AG08396 (cell line): ENCODE measurements around the gene ATP2B2.

Experiments
- DNase-seq: peaks from one replicate; pipeline ENCODE4 v3.0.0; 2012; ENCODE audit warnings: low spot score, mixed read lengths

Gene ATP2B2

DNA sequence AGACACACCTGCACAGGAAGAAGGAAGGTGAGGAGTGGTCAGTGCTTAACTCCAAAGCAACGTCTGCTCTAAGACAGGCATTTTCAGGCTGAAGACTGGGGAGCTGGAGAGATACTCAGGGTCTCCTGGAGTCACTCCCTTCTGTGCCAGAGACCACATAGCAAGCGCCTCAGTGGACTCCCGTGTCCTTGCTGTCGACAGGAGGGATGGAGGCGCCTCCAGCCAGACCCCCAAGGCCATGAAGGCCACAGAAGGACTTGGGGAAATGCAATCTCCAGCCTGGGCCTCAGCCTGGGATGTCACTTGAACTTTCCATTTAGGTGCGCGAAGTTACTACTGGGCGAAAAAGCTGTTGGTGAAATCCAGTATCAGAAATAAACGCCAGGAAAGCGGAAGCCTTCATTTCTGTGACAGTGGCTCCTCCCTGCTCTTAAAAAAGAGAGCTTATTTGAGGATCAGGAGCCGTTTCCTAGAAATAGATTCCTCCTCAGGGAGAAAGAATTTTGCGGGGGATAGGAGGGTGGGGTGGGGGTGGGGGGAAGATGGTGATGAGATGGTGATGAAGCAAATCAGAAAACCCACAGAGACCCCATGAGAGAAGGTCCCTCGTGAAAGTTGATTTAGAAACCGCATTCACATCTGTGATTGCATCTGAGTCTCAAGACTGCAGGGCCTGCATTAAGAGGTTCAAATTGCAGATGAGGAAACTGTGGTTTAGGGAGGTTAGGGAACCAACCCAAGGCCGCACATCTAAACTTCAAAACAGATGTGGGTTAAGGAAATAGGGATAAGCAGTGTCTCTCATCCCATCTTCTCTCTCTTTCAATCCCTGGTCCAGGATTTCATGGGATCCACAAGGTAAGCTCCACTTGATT, 78.8 kb downstream of the ATP2B2 start:
- DNase-seq, result no peak

DNA sequence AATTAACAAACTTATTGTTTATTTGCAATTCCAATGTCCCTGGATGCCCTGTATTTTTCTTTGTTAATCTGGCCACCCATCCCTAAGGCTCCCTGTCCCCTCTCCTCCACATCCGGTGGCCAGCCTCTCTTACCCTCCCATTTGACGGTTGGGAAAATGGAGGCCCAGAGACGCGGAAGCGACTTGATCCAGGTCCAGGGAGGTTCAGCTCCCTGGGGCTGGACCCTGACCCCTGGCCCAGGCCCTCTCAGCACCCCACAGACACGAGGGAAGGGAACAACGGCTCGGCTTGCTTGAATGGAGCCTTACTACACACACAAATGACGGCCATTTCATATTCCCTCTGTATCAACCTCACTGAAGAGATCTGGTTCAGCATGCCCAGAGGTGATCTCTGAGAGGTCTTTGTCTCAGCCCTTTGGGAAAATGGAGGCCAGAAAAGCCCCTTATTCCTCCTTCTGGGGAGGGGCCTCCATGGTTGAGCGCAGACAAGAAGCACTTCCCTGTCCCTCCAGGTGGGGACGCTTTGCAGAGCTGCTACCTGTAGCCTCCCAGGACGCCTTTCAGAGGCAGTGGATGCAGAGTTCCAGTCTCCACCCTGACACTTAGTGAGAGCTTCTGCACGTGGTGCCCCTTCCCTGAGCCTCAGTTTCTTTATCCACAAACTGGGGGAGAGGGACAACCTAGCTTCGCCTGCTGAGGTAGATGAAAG, 82.1 kb downstream of the ATP2B2 start:
- no peak for DNase-seq

DNA sequence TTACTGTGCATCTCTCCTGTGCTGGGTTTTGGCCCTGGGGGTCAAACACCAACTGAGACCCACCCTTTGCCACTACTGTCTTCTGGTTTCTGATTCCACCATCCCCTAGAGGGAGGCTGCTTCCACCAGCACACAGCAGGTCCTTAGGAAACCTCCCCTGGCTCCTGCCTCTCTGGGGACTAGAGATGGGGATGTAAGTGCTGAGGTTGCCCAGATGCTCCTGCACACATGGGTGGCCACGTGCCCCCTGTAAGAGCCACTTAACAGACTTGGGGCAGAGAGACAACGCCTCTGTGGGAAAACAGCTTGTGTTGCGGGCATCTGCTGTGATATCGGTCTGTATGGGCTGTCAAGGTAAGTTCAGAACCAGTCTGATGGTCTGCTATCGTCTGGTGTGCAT, 83.4 kb downstream of the ATP2B2 start:
- DNase-seq, result no peak

DNA sequence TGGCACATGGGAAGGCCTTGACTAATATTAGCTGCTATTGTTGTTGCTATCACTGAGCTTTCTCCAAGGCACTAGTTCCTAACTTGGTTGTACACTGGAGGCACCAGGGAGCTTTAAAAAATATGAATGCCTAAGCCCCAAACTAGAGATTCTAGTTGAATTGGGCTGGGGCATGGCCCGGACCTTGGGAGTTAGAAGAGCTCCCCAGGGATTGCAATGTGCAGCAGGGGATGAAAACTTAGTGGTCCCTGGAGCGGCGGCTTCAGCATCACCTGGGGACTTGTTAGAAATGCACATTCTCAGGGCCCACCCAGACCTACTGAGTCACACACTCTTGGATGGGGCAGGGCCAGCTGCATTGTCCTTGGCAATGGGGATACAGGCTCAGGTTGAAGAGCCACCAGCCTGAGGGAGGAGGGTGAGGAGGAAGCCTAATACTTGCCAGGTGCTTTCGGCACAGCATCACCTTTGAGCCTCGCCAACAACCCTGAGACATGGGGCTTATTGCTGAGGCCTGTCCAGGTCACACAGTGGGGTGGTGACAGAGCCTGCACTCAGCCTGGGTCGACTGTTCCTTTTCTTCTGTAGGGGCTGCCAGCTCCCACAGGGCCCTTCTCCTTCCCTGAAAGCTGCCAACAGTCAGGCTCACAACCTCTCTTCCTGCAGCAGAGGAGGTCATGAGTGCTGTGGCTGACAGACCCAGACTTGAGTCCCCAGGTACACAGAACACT, 84.5 kb downstream of the ATP2B2 start:
- DNase-seq, result no peak

DNA sequence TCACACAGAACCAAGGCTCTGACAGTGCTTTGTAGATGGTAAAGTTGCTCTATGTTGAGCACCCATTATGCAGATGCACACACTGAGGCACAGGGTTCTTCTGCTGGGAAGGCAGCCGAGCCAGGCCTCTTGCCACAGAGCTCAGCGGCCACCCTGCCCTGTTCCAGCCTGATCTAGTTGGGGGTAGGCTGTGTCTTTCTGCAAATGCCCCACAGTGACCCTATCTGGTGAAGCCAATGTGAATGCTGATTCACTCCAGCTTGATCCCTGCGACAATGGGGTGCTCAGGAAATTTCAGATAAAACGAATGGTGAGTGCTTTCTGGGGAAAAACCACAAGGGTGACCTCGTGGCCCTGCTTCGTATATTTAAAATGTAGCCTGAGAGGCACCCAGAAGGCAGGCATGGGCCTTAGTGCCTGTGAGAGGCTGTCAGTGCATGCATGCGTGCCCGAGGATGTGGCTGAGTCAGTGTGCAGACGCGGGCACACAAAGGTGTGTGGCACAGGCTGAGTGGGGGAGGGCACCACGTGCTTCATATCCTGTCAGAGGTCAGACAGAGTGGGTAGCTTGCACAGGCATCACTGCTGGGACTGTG, 85.7 kb downstream of the ATP2B2 start:
- no peak for DNase-seq

DNA sequence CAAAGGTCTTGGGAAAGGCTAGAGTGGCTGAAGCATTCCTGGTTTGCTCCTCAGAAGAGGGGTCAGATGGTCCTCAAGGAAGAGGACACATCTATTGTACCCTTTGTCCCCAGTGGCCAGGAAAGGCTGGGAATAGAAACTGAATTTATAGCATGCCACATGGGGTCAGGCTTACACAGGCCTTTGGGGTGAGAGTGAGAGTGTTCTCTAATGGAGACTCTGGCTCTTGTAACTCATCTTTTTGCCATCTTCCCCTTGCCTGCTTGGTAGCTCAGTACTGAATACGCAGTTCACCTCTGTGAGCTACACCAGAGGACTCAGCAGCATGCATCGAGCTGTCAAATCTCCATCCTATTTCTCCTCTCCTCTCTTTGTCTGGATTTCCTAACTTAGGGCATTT, 87.5 kb downstream of the ATP2B2 start:
- peak; percentile 29 for DNase-seq

DNA sequence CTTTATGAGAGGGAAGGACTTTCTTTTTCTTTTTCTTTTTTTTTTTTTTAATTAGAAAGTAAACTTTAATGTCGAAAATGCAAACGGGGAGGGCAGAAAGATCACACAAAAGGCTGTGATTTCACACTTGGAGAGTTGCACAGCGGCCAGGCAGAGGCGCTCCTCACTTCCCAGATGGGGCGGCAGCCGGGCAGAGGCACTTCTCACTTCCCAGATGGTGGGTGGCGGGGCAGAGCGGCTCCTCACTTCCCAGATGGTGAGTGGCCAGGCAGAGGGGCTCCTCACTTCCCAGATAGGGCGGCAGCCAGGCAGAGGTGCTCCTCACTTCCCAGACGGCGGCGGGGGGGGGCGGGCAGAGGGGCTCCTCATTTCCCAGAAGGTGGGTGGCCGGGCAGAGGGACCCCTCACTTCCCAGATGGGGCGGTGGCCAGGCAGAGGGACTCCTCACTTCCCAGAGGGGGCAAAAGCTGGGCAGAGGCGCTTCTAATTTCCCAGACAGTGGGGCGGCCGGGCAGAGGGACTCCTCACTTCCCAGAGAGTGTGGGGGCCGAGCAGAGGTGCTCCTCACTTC, 88.6 kb downstream of the ATP2B2 start:
- no peak for DNase-seq

DNA sequence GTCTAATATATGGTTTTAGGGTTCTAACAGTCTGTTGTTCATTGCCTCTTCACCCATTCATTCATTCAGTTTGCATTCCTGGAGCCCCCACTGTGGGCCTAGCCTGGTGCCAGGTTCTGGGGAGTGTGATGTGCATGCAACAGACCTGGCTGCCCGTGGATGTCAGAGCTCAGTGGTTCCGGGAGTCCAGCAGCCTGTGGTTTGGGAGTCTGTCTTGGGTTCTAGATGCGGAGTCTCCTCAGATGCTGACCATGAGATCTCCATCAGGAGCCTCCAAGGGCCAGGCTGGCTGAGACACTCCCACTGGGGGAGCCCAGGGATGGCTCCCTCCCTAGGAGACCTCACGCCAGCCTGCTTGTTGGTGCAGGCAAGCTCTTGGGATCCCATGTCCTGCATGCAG, 92.3 kb downstream of the ATP2B2 start:
- DNase-seq, result no peak

DNA sequence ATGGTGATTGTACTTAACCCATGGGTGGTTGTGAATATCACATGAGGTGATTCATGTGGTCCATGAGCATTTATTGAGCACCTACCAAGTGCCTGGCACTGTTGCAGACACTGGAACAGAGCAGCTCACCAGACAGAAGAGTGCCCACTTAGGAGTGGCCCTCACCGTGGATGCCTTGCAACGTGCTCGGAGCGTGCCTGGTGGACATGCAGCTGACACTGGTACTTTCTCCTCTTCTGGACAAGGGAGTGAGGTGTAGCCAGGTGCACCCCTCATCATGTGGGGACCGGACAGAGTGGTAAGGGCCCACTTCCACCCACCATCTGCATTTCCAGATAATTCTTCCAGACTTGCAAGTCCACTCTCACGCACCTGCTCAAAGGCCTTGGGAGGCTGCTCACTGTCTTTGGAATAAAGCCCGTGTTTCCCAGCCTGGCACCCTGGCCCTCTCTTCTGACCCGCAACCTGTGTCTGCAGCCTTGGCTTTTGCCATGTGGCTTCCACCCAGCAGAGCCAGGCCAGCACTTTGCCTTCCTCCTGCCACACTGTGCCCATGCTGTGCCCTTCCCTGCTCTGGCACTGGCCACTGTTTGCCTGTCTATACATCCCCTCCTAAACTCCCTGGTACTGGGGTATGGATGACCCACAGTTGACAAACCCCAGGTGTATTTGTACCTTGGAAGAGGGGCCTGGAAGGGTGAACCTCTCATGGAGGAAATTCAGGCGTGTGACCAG, 93.6 kb downstream of the ATP2B2 start:
- DNase-seq, result no peak

DNA sequence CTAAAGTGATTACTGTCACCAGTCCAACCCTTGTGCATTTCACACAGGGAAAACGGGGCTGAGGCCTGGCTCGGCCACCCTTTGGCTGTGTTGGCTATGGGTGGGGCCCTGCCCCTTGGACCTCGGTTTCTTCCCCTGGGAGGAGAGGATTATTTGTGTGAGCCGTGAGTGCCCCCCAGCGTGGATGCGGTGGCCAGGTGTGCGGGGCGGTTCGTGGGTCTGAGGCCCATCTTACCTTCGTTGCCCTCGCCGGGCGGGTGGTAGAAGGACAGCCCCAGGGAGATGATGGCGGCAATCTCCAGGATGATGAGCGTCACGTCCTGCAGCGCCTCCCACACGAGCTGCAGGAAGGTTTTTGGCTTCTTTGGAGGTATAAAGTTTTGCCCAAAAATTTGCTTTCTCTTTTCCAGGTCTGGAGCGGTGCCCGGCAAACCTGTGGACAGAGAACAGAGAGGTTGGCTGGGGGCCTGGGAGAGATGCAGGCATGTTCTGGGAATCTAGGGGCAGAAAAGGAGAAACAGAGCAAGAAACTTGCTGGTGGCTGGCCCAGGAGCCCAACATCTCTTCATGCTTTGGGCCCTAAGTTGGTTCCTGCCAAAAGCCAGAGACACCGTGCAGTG, 94.9 kb downstream of the ATP2B2 start:
- DNase-seq, result no peak

DNA sequence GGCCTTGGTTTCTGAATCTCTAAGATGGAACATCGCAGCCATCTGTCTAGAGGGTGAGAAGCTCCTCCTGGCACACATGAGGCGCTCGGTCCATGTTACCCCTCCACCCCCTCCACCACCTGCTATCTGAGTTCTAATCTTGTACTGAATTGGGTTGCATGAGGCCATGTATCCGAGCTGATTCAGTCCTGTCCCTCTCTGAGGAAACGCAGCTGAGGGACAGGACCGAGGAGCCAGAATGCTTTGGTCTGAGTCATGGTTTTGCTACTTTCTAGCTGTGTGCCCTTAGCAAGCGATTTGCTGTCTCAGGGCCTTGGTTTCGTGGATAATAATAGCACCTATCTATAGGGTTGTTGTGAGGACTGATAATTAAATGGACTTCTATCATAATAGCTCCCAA, 96.7 kb downstream of the ATP2B2 start:
- peak; percentile 36 for DNase-seq

DNA sequence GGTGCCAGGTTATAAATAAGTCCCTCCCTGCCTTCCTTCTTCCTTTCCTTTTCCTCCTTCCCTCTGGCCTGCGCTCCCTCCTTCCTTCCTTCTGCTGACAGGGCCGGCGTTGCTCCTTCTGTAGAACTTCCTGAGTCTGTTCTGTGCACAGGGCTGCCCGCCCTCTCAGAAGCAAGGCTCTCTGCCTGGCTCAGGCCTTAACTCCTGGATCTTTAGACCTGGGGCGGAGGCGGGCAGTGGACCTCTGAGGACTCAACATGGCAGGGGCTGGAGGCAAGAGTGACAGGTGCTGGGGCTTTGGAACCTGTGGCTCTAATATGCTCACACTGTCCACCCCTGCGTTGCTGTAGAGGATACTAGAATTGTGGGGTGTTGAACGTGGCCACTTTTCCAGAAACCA, 98.0 kb downstream of the ATP2B2 start:
- DNase-seq, result no peak

DNA sequence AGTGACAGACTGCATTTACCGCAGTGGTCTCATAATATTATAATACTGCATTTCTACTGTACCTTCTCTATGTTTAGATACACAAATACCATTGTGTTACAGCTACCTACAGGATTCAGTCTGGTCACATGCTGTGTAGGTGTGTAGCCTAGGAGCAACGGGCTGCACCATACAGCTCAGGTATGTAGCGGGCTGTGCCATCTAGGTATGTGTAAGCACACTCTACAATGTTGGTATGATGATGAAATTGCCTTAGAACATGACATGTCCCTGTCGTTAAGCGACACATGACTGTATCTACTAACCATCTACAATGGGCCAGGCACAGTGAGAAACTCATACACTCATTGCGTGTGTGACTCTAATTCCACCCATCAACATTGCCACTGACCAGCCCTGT, 99.0 kb downstream of the ATP2B2 start:
- DNase-seq, result no peak

DNA sequence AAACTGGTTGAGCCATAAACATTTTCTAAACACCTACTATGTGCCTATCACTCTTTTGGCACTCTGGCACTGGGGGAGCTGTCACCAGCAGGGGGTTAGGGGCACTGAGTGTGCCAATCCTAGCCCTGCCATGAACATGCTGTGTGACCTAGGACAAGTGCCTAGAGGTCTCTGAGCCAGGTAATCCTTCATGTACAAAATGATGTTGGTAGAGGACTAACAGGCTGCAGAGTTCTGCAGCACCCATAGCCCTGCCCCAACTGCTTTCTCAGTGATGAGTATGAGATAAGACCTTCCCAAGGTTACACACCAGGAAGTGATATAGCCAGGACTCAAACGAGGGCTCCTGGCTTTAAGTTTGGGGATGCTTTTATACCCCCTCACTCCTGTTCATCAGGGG, 99.6 kb downstream of the ATP2B2 start:
- DNase-seq, result no peak

DNA sequence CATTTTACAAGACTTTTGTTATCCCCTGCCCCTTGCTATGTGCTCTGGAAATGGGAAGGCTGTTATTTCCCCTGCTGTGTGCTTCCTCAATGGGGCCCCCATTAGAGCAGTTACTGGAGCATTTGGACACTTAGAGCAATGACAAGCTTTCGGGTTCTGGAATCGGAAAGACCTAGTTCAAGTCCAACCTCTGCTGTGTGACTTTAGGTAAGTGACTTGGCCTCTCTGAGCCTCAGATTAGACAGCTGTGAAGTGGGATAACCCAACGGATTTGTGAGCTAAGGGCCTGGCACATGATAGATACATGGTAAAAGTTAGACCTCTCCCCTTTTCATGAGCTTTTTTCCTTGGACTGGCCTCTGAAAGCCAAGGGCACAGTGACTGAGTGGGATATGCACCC, 100.5 kb downstream of the ATP2B2 start:
- DNase-seq, result no peak

DNA sequence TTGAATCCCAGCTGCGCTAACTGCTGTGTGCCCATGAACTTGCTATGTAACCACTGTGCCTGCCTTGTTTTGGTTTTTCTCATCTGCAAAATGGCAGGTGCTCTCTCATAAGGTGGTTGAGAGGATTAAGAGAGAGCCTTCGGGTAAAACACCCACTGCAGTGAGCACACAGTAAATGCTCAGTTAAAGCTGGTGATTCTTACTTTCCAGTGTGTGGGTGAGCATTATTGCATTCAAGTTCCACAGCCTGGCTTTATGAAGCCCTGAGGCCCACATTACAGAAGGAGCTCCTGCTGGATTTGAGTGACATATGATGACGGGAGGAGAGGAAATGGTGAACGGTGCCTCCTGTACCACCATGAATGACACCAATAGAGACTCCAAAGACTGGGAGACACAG, 101.0 kb downstream of the ATP2B2 start:
- no peak for DNase-seq

DNA sequence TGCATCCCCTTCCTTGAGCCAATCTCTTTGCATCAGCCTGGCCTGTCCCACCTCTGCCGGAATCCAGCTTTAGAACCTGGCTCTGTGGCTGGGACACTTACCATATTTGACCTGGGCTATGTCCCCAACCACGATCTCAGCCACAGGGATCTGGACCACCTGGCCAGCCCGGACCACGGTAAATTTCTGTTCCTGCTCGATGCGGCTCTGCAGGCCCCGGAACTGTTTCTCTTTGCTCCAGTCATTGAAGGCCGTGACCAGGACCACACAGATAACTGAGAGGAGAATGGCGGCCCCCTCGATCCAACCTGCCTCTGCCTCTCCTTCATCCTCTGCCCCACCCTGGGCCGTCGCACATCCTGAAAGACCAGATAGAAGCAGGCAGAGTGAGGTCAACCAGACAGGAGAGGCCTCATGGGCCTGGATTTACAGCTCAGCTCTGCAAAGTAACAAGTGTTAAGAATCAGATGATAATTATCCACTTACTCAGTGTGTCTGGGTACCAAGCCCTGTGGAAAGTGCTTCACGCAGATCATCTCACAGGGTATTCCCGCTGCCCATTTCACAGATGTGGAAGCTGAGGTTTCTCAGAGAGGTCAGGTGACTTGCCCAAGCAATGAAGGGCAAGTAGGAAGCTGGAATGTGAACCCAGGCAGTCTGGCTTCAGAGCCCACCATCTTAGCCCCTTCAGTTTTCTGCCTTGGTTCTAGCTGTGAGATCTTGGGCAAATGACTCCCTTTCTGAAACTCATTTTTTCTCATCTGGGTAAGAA, 103.2 kb downstream of the ATP2B2 start:
- no peak for DNase-seq

DNA sequence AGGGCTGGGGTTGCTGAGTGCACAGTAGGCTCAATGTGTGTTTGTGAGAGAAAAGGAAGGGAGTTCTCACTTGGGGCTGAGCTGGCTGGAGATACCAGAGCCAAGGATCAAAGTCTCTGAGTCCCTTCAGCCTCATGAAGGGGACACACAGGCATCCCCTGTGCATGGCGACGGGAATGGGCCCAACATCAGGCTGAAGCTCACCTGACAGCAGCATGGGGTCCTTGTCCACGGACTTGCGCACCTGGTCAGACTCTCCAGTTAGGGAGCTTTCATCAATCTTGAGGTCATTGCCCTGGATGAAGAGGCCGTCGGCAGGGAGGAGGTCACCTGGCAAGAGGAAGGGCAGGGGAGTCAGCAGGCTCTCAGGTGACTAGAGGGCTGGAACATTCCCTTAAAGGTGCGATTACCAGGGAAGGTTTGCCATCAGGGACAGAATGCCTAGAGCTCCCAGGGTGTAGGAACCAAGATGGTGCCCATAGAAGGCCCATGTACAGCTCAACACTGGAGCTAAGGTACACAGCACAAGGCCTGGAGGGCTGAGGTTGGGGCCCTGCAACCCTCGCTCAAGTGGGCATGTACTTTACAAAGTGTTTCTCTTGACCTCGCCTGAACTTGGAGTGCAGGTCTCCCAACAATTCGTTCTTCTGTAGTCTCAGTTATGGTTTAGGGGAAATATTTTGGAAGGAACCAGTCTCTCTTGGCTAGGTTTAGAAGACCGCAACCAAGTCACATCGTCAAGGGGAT, 104.5 kb downstream of the ATP2B2 start:
- DNase-seq, result no peak

DNA sequence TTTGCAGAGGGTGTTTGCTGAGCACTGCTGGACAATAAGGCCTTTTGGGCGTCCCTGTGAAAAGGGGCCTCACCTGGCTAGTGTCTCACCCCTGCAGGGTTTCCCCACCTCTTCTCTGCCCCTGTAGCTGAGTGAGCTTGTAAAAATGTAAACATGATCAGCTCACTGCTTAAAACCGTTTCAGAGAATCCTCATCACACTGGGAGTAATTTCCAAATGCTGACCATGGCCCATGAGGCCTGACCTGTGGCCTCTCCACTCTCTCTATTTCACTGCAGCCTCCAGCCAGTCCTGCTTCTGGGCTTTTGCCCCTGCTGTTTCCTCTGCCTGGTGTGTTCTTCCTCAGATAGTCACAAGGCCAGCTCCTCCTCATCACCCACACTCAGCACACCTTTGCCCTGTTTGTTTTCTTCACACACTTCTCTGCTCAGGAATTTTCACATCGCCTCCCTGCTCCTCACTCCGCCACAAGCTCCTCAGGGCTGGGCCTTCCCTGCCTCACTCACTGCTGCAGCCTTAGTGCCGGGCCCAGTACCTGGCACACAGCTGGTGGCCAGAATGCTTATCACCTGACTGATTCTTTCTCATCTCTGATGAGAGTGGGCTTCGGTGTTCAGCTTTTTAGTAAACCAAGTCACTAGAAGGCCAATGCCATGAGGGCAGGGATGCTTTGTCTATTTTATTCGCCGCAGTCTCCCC, 105.2 kb downstream of the ATP2B2 start:
- no peak for DNase-seq
